GM19025 (cell line): Measurements from ENCODE around the gene ZNF214.
"Not testable (repeated sequence)": the region's sequence is repeated elsewhere in the genome, so short reads cannot be mapped to it uniquely, and the experiment has no call there.

ENCODE experiments used
- ATAC-seq: cut with Tn5 transposase; IDR thresholded peaks from one replicate; pipeline ENCODE4 v1.9.1; 2021; ENCODE audit warnings: mild to moderate bottlenecking, low read depth, moderate library complexity; ENCODE audit not compliant: unreplicated experiment

The ZNF214 gene

GRCh38 chr11:6991227-6991626 lies 28.9 kb downstream of the ZNF214 start:
- ATAC-seq: no peak

GRCh38 chr11:6988506-6988905 lies 31.6 kb downstream of the ZNF214 start:
- no peak for ATAC-seq

GRCh38 chr11:6986487-6986886 lies 33.7 kb downstream of the ZNF214 start:
- no peak for ATAC-seq

GRCh38 chr11:6979365-6979764 lies 40.8 kb downstream of the ZNF214 start:
- no peak for ATAC-seq

GRCh38 chr11:6969854-6970253 lies 50.3 kb downstream of the ZNF214 start:
- not testable (repeated sequence) for ATAC-seq

GRCh38 chr11:6968816-6969215 lies 51.3 kb downstream of the ZNF214 start:
- ATAC-seq: no peak

GRCh38 chr11:6962673-6963072 lies 57.5 kb downstream of the ZNF214 start:
- no peak for ATAC-seq

- no peak for ATAC-seq
These were observed 58.0 kb downstream of the ZNF214 start for GRCh38 chr11:6962141-6962540.

- ATAC-seq: not testable (repeated sequence)
These were observed 65.9 kb downstream of the ZNF214 start for GRCh38 chr11:6954248-6954647.
